Osteocyte (in vitro differentiated cells): Measurements from ENCODE around the gene PHF20. TPM values are rescaled to one million over a fixed set of nuclear protein-coding genes. Genes with fewer than 3 reads are reported as not detected.
A peak's percentile ranks its signal among the peaks of the same experiment; 100 is the strongest.

Experiments used
- DNase-seq: peaks from one replicate; pipeline ENCODE4 v3.0.0; 2021; ENCODE audit warnings: mixed read lengths; ENCODE audit not compliant: unreplicated experiment; ENCODE audit errors: extremely low spot score
- H3K27ac Mint-ChIP-seq: one replicate; pipeline ENCODE4 v1.8.0; 2021; ENCODE audit warnings: mild to moderate bottlenecking, mixed read lengths; ENCODE audit not compliant: unreplicated experiment
- H3K27me3 Mint-ChIP-seq: one replicate; pipeline ENCODE4 v1.8.0; 2021; ENCODE audit warnings: mixed read lengths; ENCODE audit not compliant: unreplicated experiment
- H3K36me3 Mint-ChIP-seq: one replicate; pipeline ENCODE4 v1.8.0; 2021; ENCODE audit warnings: mixed read lengths; ENCODE audit not compliant: unreplicated experiment
- H3K4me1 Mint-ChIP-seq: one replicate; pipeline ENCODE4 v1.8.0; 2021; ENCODE audit warnings: mixed read lengths; ENCODE audit not compliant: unreplicated experiment
- H3K4me3 Mint-ChIP-seq: one replicate; pipeline ENCODE4 v1.8.0; 2021; ENCODE audit warnings: mild to moderate bottlenecking, moderate library complexity, mixed read lengths; ENCODE audit not compliant: unreplicated experiment
- H3K9me3 Mint-ChIP-seq: one replicate; pipeline ENCODE4 v1.8.0; 2021; ENCODE audit warnings: mixed read lengths; ENCODE audit not compliant: unreplicated experiment
- CTCF ChIP-seq: fragments of 200-600 bp; sonication (generic); IDR thresholded peaks from 2 replicates; pipeline ENCODE4 v1.5.0; 2021; ENCODE audit warnings: antibody characterized with exemption, mild to moderate bottlenecking, moderate library complexity
- total RNA-seq: library from RNA; stranded (reverse); gene quantifications from 2 replicates; pipeline ENCODE4 v1.2.1, GENCODE V29; 2021

Gene PHF20
- total RNA-seq, 1 donor from 2014 or later = 38.1 TPM

GRCh38 chr20:35735826-35736470 is 35.9 kb upstream of the PHF20 start:
- peaks cover 55% of the 10 kb centered on the region for H3K4me1 Mint-ChIP-seq
- no peaks in the 10 kb centered on the region for H3K9me3 Mint-ChIP-seq
- H3K27ac Mint-ChIP-seq = no peak overlapping the region
- H3K4me3 Mint-ChIP-seq = no peak overlapping the region
- no peak for DNase-seq
- TF ChIP-seq CTCF = no peak
- H3K27me3 Mint-ChIP-seq = no peaks in the 10 kb centered on the region
- peaks cover 58% of the 10 kb centered on the region for H3K36me3 Mint-ChIP-seq

GRCh38 chr20:35737865-35738333 is 33.9 kb upstream of the PHF20 start:
- H3K4me1 Mint-ChIP-seq = peaks cover 51% of the 10 kb centered on the region
- TF ChIP-seq CTCF = no peak
- no peak overlapping the region for H3K4me3 Mint-ChIP-seq
- H3K27ac Mint-ChIP-seq = no peak overlapping the region
- no peaks in the 10 kb centered on the region for H3K27me3 Mint-ChIP-seq
- no peak for DNase-seq
- H3K36me3 Mint-ChIP-seq = peaks cover 52% of the 10 kb centered on the region
- H3K9me3 Mint-ChIP-seq = no peaks in the 10 kb centered on the region

- no peak for DNase-seq
- no peak for TF ChIP-seq CTCF
- H3K9me3 Mint-ChIP-seq = no peaks in the 10 kb centered on the region
- H3K27ac Mint-ChIP-seq = peak overlapping the region; percentile 28
- peaks cover 48% of the 10 kb centered on the region for H3K36me3 Mint-ChIP-seq
- H3K4me1 Mint-ChIP-seq = peaks cover 58% of the 10 kb centered on the region
- H3K4me3 Mint-ChIP-seq = peak overlapping the region; percentile 22
- no peaks in the 10 kb centered on the region for H3K27me3 Mint-ChIP-seq
Observed at GRCh38 chr20:35738410-35739179, 33.2 kb upstream of the PHF20 start.

- no peaks in the 10 kb centered on the region for H3K9me3 Mint-ChIP-seq
- H3K4me1 Mint-ChIP-seq = peaks cover 58% of the 10 kb centered on the region
- H3K4me3 Mint-ChIP-seq = peak overlapping the region; percentile 100
- no peaks in the 10 kb centered on the region for H3K27me3 Mint-ChIP-seq
- peaks cover 39% of the 10 kb centered on the region for H3K36me3 Mint-ChIP-seq
- H3K27ac Mint-ChIP-seq = peak overlapping the region; percentile 98
- DNase-seq = no peak
- peak; percentile 45 for TF ChIP-seq CTCF
Observed at GRCh38 chr20:35739294-35740163, 32.3 kb upstream of the PHF20 start.
